RWPE2 (cell line): ENCODE data around the gene SRSF3.

Experiments
- ATAC-seq: fragments of 200-7000 bp; cut with Tn5 transposase; 3 replicates; pipeline ENCODE4 v1.9.1; 2021; ENCODE audit warnings: low read depth
- DNase-seq: peaks from one replicate; pipeline ENCODE4 v3.0.0-alpha.2; 2020; ENCODE audit warnings: low spot score
- H3K27ac ChIP-seq: fragments of 450-650 bp; 2 replicates; pipeline ENCODE4 v1.5.1; 2017; ENCODE audit warnings: mild to moderate bottlenecking; ENCODE audit not compliant: poor library complexity, severe bottlenecking
- H3K27me3 ChIP-seq: fragments of 250-450 bp; sonication (Bioruptor Pico); 2 replicates; pipeline ENCODE4 v1.5.1; 2021; ENCODE audit warnings: mild to moderate bottlenecking, moderate library complexity; ENCODE audit not compliant: insufficient read depth, poor library complexity, severe bottlenecking
- H3K36me3 ChIP-seq: fragments of 250-450 bp; sonication (Bioruptor Pico); 2 replicates; pipeline ENCODE4 v1.5.1; 2020; ENCODE audit warnings: low read depth, mild to moderate bottlenecking, moderate library complexity
- H3K4me1 ChIP-seq: fragments of 250-450 bp; sonication (Bioruptor Pico); 2 replicates; pipeline ENCODE4 v1.5.1; 2021; ENCODE audit warnings: mild to moderate bottlenecking, moderate library complexity; ENCODE audit not compliant: insufficient read depth, poor library complexity, severe bottlenecking
- H3K4me3 ChIP-seq: fragments of 250-450 bp; sonication (Bioruptor Pico); 2 replicates; pipeline ENCODE4 v1.5.1; 2021; ENCODE audit warnings: mild to moderate bottlenecking, moderate library complexity; ENCODE audit not compliant: severe bottlenecking
- H3K9me3 ChIP-seq: fragments of 250-450 bp; sonication (Bioruptor Pico); 2 replicates; pipeline ENCODE4 v1.5.1; 2021; ENCODE audit warnings: mild to moderate bottlenecking, moderate library complexity; ENCODE audit not compliant: severe bottlenecking
- TF ChIP-seq, protein P1 (sequence below): fragments of 450-650 bp; IDR thresholded peaks from one replicate; pipeline ENCODE4 v1.5.1; 2017; ENCODE audit warnings: mild to moderate bottlenecking, moderate library complexity; ENCODE audit not compliant: poor library complexity, severe bottlenecking

SRSF3 gene

DNA sequence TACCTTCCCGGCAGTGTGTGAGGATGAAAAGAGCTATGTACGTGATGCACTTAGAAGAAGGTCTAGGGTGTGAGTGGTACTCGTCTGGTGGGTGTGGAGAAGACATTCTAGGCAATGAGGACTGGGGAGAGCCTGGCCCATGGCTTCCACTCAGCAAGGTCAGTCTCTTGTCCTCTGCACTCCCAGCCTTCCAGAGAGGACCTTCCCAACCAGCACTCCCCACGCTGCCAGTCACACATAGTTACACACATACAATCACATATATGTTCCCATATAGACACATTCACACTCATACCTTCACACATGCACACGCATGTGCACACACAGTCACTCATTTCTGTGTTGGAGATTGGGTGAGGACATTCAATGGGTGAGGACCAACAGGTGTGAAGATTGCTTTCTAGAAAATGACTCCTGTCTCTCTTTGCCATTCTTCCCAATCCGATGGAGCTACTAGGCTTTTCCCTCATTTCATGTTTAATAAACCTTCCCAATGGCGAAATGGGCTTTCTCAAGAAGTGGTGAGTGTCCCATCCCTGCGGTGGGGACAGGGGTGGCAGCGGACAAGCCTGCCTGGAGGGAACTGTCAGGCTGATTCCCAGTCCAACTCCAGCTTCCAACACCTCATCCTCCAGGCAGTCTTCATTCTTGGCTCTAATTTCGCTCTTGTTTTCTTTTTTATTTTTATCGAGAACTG, 30.4 kb downstream of the SRSF3 start:
- ATAC-seq (no peak), DNase-seq (no peak)
- Histone ChIP-seq H3K36me3 (no peaks in the 10 kb centered on the region), H3K4me1 (peaks cover 4% of the 10 kb centered on the region), H3K27me3 (no peaks in the 10 kb centered on the region), H3K27ac (no peak overlapping the region), H3K4me3 (no peak overlapping the region), H3K9me3 (no peaks in the 10 kb centered on the region)
- TF ChIP-seq, protein P1, sequence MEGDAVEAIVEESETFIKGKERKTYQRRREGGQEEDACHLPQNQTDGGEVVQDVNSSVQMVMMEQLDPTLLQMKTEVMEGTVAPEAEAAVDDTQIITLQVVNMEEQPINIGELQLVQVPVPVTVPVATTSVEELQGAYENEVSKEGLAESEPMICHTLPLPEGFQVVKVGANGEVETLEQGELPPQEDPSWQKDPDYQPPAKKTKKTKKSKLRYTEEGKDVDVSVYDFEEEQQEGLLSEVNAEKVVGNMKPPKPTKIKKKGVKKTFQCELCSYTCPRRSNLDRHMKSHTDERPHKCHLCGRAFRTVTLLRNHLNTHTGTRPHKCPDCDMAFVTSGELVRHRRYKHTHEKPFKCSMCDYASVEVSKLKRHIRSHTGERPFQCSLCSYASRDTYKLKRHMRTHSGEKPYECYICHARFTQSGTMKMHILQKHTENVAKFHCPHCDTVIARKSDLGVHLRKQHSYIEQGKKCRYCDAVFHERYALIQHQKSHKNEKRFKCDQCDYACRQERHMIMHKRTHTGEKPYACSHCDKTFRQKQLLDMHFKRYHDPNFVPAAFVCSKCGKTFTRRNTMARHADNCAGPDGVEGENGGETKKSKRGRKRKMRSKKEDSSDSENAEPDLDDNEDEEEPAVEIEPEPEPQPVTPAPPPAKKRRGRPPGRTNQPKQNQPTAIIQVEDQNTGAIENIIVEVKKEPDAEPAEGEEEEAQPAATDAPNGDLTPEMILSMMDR = no peak

- H3K4me1 ChIP-seq = peaks cover 4% of the 10 kb centered on the region
- TF ChIP-seq, protein P1 = no peak
- no peak for ATAC-seq
- H3K4me3 ChIP-seq = no peak overlapping the region
- H3K27ac ChIP-seq = no peak overlapping the region
- no peaks in the 10 kb centered on the region for H3K27me3 ChIP-seq
- no peaks in the 10 kb centered on the region for H3K9me3 ChIP-seq
- H3K36me3 ChIP-seq = no peaks in the 10 kb centered on the region
- no peak for DNase-seq
Observed at GRCh38 chr6:36625158-36625919, 31.2 kb downstream of the SRSF3 start.

DNA sequence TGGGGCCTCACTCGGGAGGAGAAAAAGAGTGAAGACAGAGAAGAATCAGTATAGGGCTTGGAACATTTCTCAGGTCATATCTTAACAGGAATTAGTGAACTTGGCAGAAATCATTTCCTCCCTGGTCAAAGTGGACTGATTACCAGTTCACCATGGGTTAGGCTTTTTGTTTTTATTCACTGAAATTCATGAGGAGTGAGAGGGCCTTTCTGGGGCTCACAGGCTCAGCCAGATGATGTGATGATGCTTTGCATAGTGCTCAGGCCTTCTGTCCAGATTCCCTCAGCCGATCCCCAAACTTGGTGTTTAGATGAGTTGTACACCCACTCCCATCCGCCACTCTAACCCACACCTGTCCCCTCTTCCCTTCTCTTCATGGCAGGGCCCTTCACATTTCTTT, 32.5 kb downstream of the SRSF3 start:
- Histone ChIP-seq H3K36me3 (no peaks in the 10 kb centered on the region), H3K9me3 (no peaks in the 10 kb centered on the region), H3K4me3 (no peak overlapping the region), H3K27me3 (no peaks in the 10 kb centered on the region), H3K4me1 (peaks cover 4% of the 10 kb centered on the region), H3K27ac (no peak overlapping the region)
- TF ChIP-seq, protein P1 = no peak
- DNase-seq (no peak), ATAC-seq (no peak)

DNA sequence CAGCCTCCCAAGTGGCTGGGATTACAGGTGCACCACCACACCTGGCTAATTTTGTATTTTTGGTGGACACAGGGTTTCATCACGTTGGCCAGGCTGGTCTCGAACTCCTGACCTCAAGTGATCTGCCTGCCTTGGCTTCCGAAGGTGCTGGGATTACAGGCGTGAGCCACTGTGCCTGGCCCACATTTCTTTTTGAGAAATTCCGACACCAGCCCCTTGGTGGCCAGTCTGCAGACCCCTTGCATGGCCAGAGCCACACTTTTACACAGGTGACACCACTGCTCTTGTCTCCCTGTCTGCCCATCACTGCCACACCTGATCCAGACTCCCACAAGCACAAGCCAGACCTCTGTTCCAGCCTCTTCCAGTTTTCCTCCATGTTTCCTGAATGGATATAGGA, 33.0 kb downstream of the SRSF3 start:
- ATAC-seq = no peak
- H3K36me3 ChIP-seq = no peaks in the 10 kb centered on the region
- TF ChIP-seq, protein P1 = no peak

DNA sequence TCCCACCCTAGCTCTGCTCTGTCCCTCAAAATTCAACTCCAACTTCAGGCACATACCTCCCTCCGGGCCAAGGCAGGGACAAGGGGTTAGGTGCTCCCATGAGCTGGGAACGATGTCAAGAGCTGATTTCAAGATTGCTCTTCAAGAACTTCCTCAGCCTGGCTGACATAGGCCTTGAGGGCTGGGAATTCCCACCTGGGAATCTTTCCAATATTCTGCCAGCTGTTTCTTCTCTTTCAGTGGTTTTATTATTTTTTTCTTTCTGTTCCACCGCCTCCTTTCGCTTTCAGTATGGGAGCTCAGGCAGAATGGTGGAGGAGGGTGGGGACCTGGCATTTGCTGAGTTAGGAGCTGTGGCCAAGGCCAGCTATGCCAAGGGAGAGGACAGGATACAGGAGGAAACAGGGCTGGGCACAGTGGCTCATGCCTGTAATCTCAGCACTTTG, 33.7 kb downstream of the SRSF3 start:
- Histone ChIP-seq H3K4me3 (no peak overlapping the region), H3K27ac (no peak overlapping the region), H3K27me3 (no peaks in the 10 kb centered on the region), H3K9me3 (no peaks in the 10 kb centered on the region), H3K36me3 (no peaks in the 10 kb centered on the region), H3K4me1 (peaks cover 4% of the 10 kb centered on the region)
- TF ChIP-seq, protein P1 = no peak
- ATAC-seq (no peak), DNase-seq (no peak)

More for the DNA sequence above, 33.0 kb downstream of the SRSF3 start:
- Histone ChIP-seq H3K4me1 (peaks cover 4% of the 10 kb centered on the region), H3K9me3 (no peaks in the 10 kb centered on the region), H3K27ac (no peak overlapping the region), H3K4me3 (no peak overlapping the region), H3K27me3 (no peaks in the 10 kb centered on the region)
- no peak for DNase-seq
